CD4-positive, CD25-positive, alpha-beta regulatory T cell (primary cell): ENCODE results near the gene PCDHGC3. TPM values are rescaled to one million over a fixed set of nuclear protein-coding genes. Genes with fewer than 3 reads are reported as not detected.
A peak's percentile ranks its signal among the peaks of the same experiment; 100 is the strongest.

Source experiments
- ATAC-seq, 2 donors: fragments of 150-1000 bp; cut with Tn5 transposase; one replicate each; pipeline ENCODE4 v1.10.0; 2021; ENCODE audit warnings: low read depth in 2 of 2, moderate number of reproducible peaks in 2 of 2, moderate library complexity in 1 of 2
- DNase-seq, 3 donors: peaks; one replicate each; pipeline versions ENCODE4 v3.0.0 to v3.0.0-alpha.2; 2012 to 2022; ENCODE audit warnings: mixed read lengths in 1 of 3
- H3K27ac ChIP-seq: one replicate; pipeline ENCODE4 v1.7.0; 2013; ENCODE audit warnings: mild to moderate bottlenecking, low read length; ENCODE audit not compliant: insufficient read depth, poor library complexity, severe bottlenecking
- H3K27me3 ChIP-seq: one replicate; pipeline ENCODE4 v1.7.0; 2013; ENCODE audit warnings: low read length; ENCODE audit not compliant: control insufficient read depth, insufficient read depth
- H3K36me3 ChIP-seq: one replicate; pipeline ENCODE4 v1.7.0; 2013; ENCODE audit warnings: mild to moderate bottlenecking, low read length, moderate library complexity; ENCODE audit not compliant: control insufficient read depth, insufficient read depth
- H3K4me1 ChIP-seq: 2 replicates; pipeline ENCODE4 v1.7.0; 2013; ENCODE audit warnings: mild to moderate bottlenecking, low read length; ENCODE audit not compliant: insufficient read depth, control insufficient read depth, poor library complexity, severe bottlenecking
- H3K4me3 ChIP-seq: one replicate; pipeline ENCODE4 v1.7.0; 2013; ENCODE audit warnings: low read depth, mild to moderate bottlenecking, low read length, moderate library complexity
- H3K9me3 ChIP-seq, 2 experiments: 1 replicate in 1 of 2; 2 replicates in 1 of 2; pipeline ENCODE4 v1.7.0; 2013; ENCODE audit warnings: low read length in 2 of 2, mild to moderate bottlenecking in 1 of 2, moderate library complexity in 1 of 2; ENCODE audit not compliant: control insufficient read depth in 2 of 2
- H3K27ac Mint-ChIP-seq, 3 donors: one replicate each; pipeline ENCODE4 v1.8.0; 2020 to 2022; ENCODE audit warnings: mild to moderate bottlenecking in 3 of 3, mixed read lengths in 3 of 3, moderate library complexity in 2 of 3
- H3K27me3 Mint-ChIP-seq: one replicate; pipeline ENCODE4 v1.8.0; 2022; ENCODE audit warnings: mild to moderate bottlenecking, mixed read lengths
- H3K36me3 Mint-ChIP-seq: one replicate; pipeline ENCODE4 v1.8.0; 2020; ENCODE audit warnings: mixed read lengths
- H3K4me1 Mint-ChIP-seq, 4 donors: one replicate each; pipeline ENCODE4 v1.8.0; 2020 to 2022; ENCODE audit warnings: mixed read lengths in 4 of 4, mild to moderate bottlenecking in 1 of 4
- H3K4me3 Mint-ChIP-seq, 4 donors: one replicate each; pipeline ENCODE4 v1.8.0; 2020 to 2022; ENCODE audit warnings: mild to moderate bottlenecking in 4 of 4, mixed read lengths in 4 of 4, moderate library complexity in 3 of 4
- H3K9me3 Mint-ChIP-seq, 7 donors: one replicate each; pipeline ENCODE4 v1.8.0; 2020 to 2022; ENCODE audit warnings: mixed read lengths in 7 of 7, mild to moderate bottlenecking in 3 of 7, moderate library complexity in 2 of 7
- polyA plus RNA-seq, 4 donors: library from polyadenylated mRNA; unstranded; fragments of 300-500 nt; fragmentation: Illumina TruSeq; gene quantifications; one replicate each; pipeline ENCODE4 v1.2.3, GENCODE V29; 2021
- total RNA-seq: library from RNA; stranded (reverse); gene quantifications from one replicate; pipeline ENCODE4 v1.2.3, GENCODE V29; 2022

PCDHGC3 gene
- total and polyA plus RNA-seq, 5 donors from 2014 or later: 0.09 to 0.35 TPM; not detected in 3

- ATAC-seq: no peak
- no peaks in the 10 kb centered on the region for H3K4me1 ChIP-seq
- H3K4me3 ChIP-seq: no peak overlapping the region
- H3K27ac ChIP-seq: no peak overlapping the region
- H3K9me3 Mint-ChIP-seq: no peaks in the 10 kb centered on the region
- H3K4me3 Mint-ChIP-seq: no peak overlapping the region
- H3K4me1 Mint-ChIP-seq: no peaks in the 10 kb centered on the region
- no peaks in the 10 kb centered on the region for H3K9me3 ChIP-seq
- peaks cover 2% of the 10 kb centered on the region for H3K27me3 Mint-ChIP-seq
- H3K36me3 ChIP-seq: no peaks in the 10 kb centered on the region
- no peaks in the 10 kb centered on the region for H3K27me3 ChIP-seq
- H3K27ac Mint-ChIP-seq: no peak overlapping the region
- DNase-seq: no peak
- H3K36me3 Mint-ChIP-seq: peaks cover 5% of the 10 kb centered on the region
Measured at GRCh38 chr5:141504216-141504615, 28.4 kb downstream of the PCDHGC3 start.

- peaks cover 5% of the 10 kb centered on the region for H3K36me3 Mint-ChIP-seq
- Histone ChIP-seq H3K9me3 (no peaks in the 10 kb centered on the region), H3K27me3 (no peaks in the 10 kb centered on the region), H3K36me3 (no peaks in the 10 kb centered on the region), H3K4me3 (no peak overlapping the region), H3K27ac (no peak overlapping the region), H3K4me1 (no peaks in the 10 kb centered on the region)
- H3K9me3 Mint-ChIP-seq: no peaks in the 10 kb centered on the region
- DNase-seq: no peak
- H3K27me3 Mint-ChIP-seq: no peaks in the 10 kb centered on the region
- peak overlapping the region in 1 of 4 donors; percentile 40 for H3K4me3 Mint-ChIP-seq
- H3K27ac Mint-ChIP-seq: no peak overlapping the region
- no peak for ATAC-seq
- H3K4me1 Mint-ChIP-seq: peaks cover 0 to 1% (median 0%) of the 10 kb centered on the region in 4 donors
Measured at GRCh38 chr5:141506381-141507155, 30.8 kb downstream of the PCDHGC3 start.

GRCh38 chr5:141507387-141508091 lies 31.8 kb downstream of the PCDHGC3 start:
- H3K4me3 Mint-ChIP-seq: no peak overlapping the region
- H3K36me3 ChIP-seq: no peaks in the 10 kb centered on the region
- H3K9me3 Mint-ChIP-seq: no peaks in the 10 kb centered on the region
- H3K27ac Mint-ChIP-seq: no peak overlapping the region
- no peak for DNase-seq
- no peaks in the 10 kb centered on the region for H3K27me3 ChIP-seq
- H3K4me1 ChIP-seq: no peaks in the 10 kb centered on the region
- ATAC-seq: no peak
- peaks cover 5% of the 10 kb centered on the region for H3K36me3 Mint-ChIP-seq
- no peak overlapping the region for H3K27ac ChIP-seq
- no peaks in the 10 kb centered on the region for H3K27me3 Mint-ChIP-seq
- H3K4me1 Mint-ChIP-seq: peaks cover 0 to 3% (median 2%) of the 10 kb centered on the region in 4 donors
- H3K9me3 ChIP-seq: no peaks in the 10 kb centered on the region
- H3K4me3 ChIP-seq: no peak overlapping the region

GRCh38 chr5:141508440-141508797 lies 32.7 kb downstream of the PCDHGC3 start:
- H3K27ac ChIP-seq: no peak overlapping the region
- H3K4me3 Mint-ChIP-seq: no peak overlapping the region

GRCh38 chr5:141508798-141509611 lies 33.2 kb downstream of the PCDHGC3 start:
- Histone ChIP-seq H3K27me3 (no peaks in the 10 kb centered on the region), H3K9me3 (no peaks in the 10 kb centered on the region), H3K4me1 (peaks cover 12% of the 10 kb centered on the region), H3K27ac (no peak overlapping the region), H3K4me3 (no peak overlapping the region), H3K36me3 (no peaks in the 10 kb centered on the region)
- no peak overlapping the region for H3K4me3 Mint-ChIP-seq
- peaks cover 2% of the 10 kb centered on the region for H3K36me3 Mint-ChIP-seq
- no peak overlapping the region for H3K27ac Mint-ChIP-seq
- no peaks in the 10 kb centered on the region for H3K27me3 Mint-ChIP-seq
- ATAC-seq (no peak), DNase-seq (no peak)
- H3K4me1 Mint-ChIP-seq: peaks cover 0 to 15% (median 12%) of the 10 kb centered on the region in 4 donors
- no peaks in the 10 kb centered on the region for H3K9me3 Mint-ChIP-seq

More at GRCh38 chr5:141508440-141508797, 32.7 kb downstream of the PCDHGC3 start:
- Mint-ChIP-seq H3K9me3 (no peaks in the 10 kb centered on the region), H3K27me3 (no peaks in the 10 kb centered on the region), H3K36me3 (peaks cover 5% of the 10 kb centered on the region), H3K27ac (no peak overlapping the region), H3K4me1 (peaks cover 0 to 9% (median 8%) of the 10 kb centered on the region in 4 donors)
- Histone ChIP-seq H3K9me3 (no peaks in the 10 kb centered on the region), H3K4me1 (peaks cover 6% of the 10 kb centered on the region), H3K4me3 (no peak overlapping the region), H3K36me3 (no peaks in the 10 kb centered on the region), H3K27me3 (no peaks in the 10 kb centered on the region)
- ATAC-seq (no peak), DNase-seq (no peak)

- Histone ChIP-seq H3K27ac (no peak overlapping the region), H3K36me3 (no peaks in the 10 kb centered on the region), H3K4me1 (peaks cover 18% of the 10 kb centered on the region), H3K27me3 (no peaks in the 10 kb centered on the region), H3K9me3 (no peaks in the 10 kb centered on the region), H3K4me3 (no peak overlapping the region)
- DNase-seq (no peak), ATAC-seq (no peak)
- Mint-ChIP-seq H3K4me1 (peaks cover 0 to 25% (median 13%) of the 10 kb centered on the region in 4 donors), H3K4me3 (no peak overlapping the region), H3K27me3 (no peaks in the 10 kb centered on the region), H3K27ac (no peak overlapping the region), H3K9me3 (no peaks in the 10 kb centered on the region), H3K36me3 (no peaks in the 10 kb centered on the region)
Measured at GRCh38 chr5:141510160-141510559, 34.4 kb downstream of the PCDHGC3 start.

- H3K4me1 Mint-ChIP-seq: peaks cover 0 to 30% (median 19%) of the 10 kb centered on the region in 4 donors
- Histone ChIP-seq H3K4me1 (peaks cover 18% of the 10 kb centered on the region), H3K27ac (no peak overlapping the region), H3K4me3 (no peak overlapping the region), H3K9me3 (no peaks in the 10 kb centered on the region), H3K27me3 (no peaks in the 10 kb centered on the region), H3K36me3 (peaks cover 8% of the 10 kb centered on the region)
- H3K27ac Mint-ChIP-seq: no peak overlapping the region
- H3K36me3 Mint-ChIP-seq: peaks cover 4% of the 10 kb centered on the region
- no peak overlapping the region for H3K4me3 Mint-ChIP-seq
- H3K27me3 Mint-ChIP-seq: no peaks in the 10 kb centered on the region
- H3K9me3 Mint-ChIP-seq: no peaks in the 10 kb centered on the region
- ATAC-seq (no peak), DNase-seq (no peak)
Measured at GRCh38 chr5:141510850-141511601, 35.3 kb downstream of the PCDHGC3 start.
